Measurements from ENCODE around the gene UBE2E2.

GRCh38 chr3:23418026-23418425 lies 214.9 kb downstream of the UBE2E2 start:
- TF ChIP-seq POLR2A (IDR thresholded peaks at IDR 0.05) (no peak), CTCF (IDR thresholded peaks at IDR 0.05) (no peak)

Measured in esophagus squamous epithelium (tissue), 4 donors.